ENCODE results near the gene KAZALD1. TPM values are rescaled to one million over a fixed set of nuclear protein-coding genes. Genes with fewer than 3 reads are reported as not detected.

Gene KAZALD1
- total and polyA plus RNA-seq, 2 donors (not counting 1 experiment from before 2014, with no cell fraction given) = 0.34 to 0.37 TPM

- Histone ChIP-seq H3K4me1 (ENCODE audit: control insufficient read depth in 2 of 2, insufficient read depth in 2 of 2, low read length in 2 of 2) (peaks cover 6 to 15% of the 10 kb centered on the region in 2 donors), H3K4me3 (ENCODE audit: control extremely low read depth in 1 of 5, extremely low read depth in 1 of 5, insufficient read depth in 1 of 5, low read depth in 2 of 5, low read length in 4 of 5) (peak overlapping the region; percentile 50 to 76 (median 68)), H3K79me2 (ENCODE audit: control insufficient read depth, insufficient read depth, low read length) (no peaks in the 10 kb centered on the region), H3K27me3 (replicated peaks in 1 of 4; ENCODE audit: control extremely low read depth in 1 of 4, control insufficient read depth in 3 of 4, insufficient read depth in 4 of 4, low read length in 3 of 4) (peaks cover 0 to 27% (median 9%) of the 10 kb centered on the region in 4 experiments), H3K36me3 (replicated peaks in 1 of 2; ENCODE audit: control extremely low read depth in 1 of 2, control insufficient read depth in 1 of 2, extremely low read depth in 1 of 2, insufficient read depth in 2 of 2, low read length in 1 of 2) (no peaks in the 10 kb centered on the region), H3K27ac (ENCODE audit: low read length in 2 of 2) (peak overlapping the region in 1 of 2 donors; percentile 76), H2AFZ (ENCODE audit: insufficient read depth, low read depth, low read length, poor library complexity, severe bottlenecking) (peak overlapping the region; percentile 92), H3K9me3 (ENCODE audit: control extremely low read depth in 1 of 3, control insufficient read depth in 2 of 3, insufficient read depth in 1 of 3, low read length in 2 of 3) (peaks cover 0 to 4% (median 0%) of the 10 kb centered on the region in 3 donors), H4K20me1 (ENCODE audit: control insufficient read depth, insufficient read depth, low read length, poor library complexity, severe bottlenecking) (no peaks in the 10 kb centered on the region), H3K9ac (ENCODE audit: low read length) (peak overlapping the region; percentile 69), H3K4me2 (replicated peaks; ENCODE audit: low read depth, low read length, poor library complexity, severe bottlenecking) (peak overlapping the region; percentile 78)
- POLR2A ChIA-PET = interaction anchor here (0.5 to 2.1 kb wide), 8 partner anchors 8 to 1673 kb away, joined by 3 to 20 read pairs (median 5); partner anchors contain the start of genes KAZALD1, PDZD7 and SFXN3
- intact Hi-C loops (cut with micrococcal nuclease) = loop anchor here (5.0 kb wide), 1 partner anchor 309 kb away; the partner anchor contains the start of gene BTRC
- 78% methylated on average over 1 of the region's 2 CpGs for WGBS (ENCODE audit: insufficient coverage)
- H3K9me3 Mint-ChIP-seq (ENCODE audit: insufficient read depth) = no peaks in the 10 kb centered on the region
- ATAC-seq (ENCODE audit: low read depth) (no peak), DNase-seq (no peak)
- peak overlapping the region; percentile 100 for H3K4me3 Mint-ChIP-seq
- TF ChIP-seq CTCF (IDR thresholded peaks at IDR 0.05) (no peak), EZH2 (IDR thresholded peaks at IDR 0.05; ENCODE audit: borderline replicate concordance, insufficient read depth, low read depth, low read length, poor library complexity, severe bottlenecking) (no peak)
- H3K27ac Mint-ChIP-seq = peak overlapping the region; percentile 90
- H3K27me3 Mint-ChIP-seq = peaks cover 24% of the 10 kb centered on the region
- CTCF ChIA-PET = interaction anchor here (0.6 to 7.8 kb wide), 13 partner anchors 9 to 98 kb away, joined by 3 to 306 read pairs (median 9); partner anchors contain the start of genes KAZALD1, PDZD7 and SFXN3
- H3K4me1 Mint-ChIP-seq = peaks cover 18% of the 10 kb centered on the region
Observed at GRCh38 chr10:101043363-101043707, 18.5 kb upstream of the KAZALD1 start.

GRCh38 chr10:101044117-101044516 lies 17.7 kb upstream of the KAZALD1 start:
- H3K4me1 ChIP-seq (ENCODE audit: control insufficient read depth in 2 of 2, insufficient read depth in 2 of 2, low read length in 2 of 2) = peaks cover 6 to 15% of the 10 kb centered on the region in 2 donors
- H3K9me3 Mint-ChIP-seq (ENCODE audit: insufficient read depth) = no peaks in the 10 kb centered on the region
- peaks cover 0 to 4% (median 0%) of the 10 kb centered on the region in 3 donors for H3K9me3 ChIP-seq (ENCODE audit: control extremely low read depth in 1 of 3, control insufficient read depth in 2 of 3, insufficient read depth in 1 of 3, low read length in 2 of 3)
- intact Hi-C loops (cut with micrococcal nuclease) = loop anchor here (5.0 kb wide), 1 partner anchor 308 kb away; the partner anchor contains the start of gene BTRC
- peaks cover 24% of the 10 kb centered on the region for H3K4me1 Mint-ChIP-seq
- no peak for DNase-seq
- ChIA-PET CTCF (interaction anchor here (0.6 to 7.8 kb wide), 10 partner anchors 9 to 97 kb away, joined by 3 to 306 read pairs (median 22); partner anchors contain the start of genes KAZALD1, PDZD7 and SFXN3), POLR2A (interaction anchor here (1.9 to 2.1 kb wide), 2 partner anchors 12 to 18 kb away, joined by 13 to 20 read pairs; partner anchors contain the start of genes KAZALD1, PDZD7 and SFXN3)
- TF ChIP-seq CTCF (IDR thresholded peaks at IDR 0.05) (no peak), EZH2 (IDR thresholded peaks at IDR 0.05; ENCODE audit: borderline replicate concordance, insufficient read depth, low read depth, low read length, poor library complexity, severe bottlenecking) (no peak)
- H3K27ac ChIP-seq (ENCODE audit: low read length in 2 of 2) = no peak overlapping the region
- WGBS (ENCODE audit: insufficient coverage) = 100% methylated on average over 1 of the region's 2 CpGs
- H3K79me2 ChIP-seq (ENCODE audit: control insufficient read depth, insufficient read depth, low read length) = no peaks in the 10 kb centered on the region
- no peak overlapping the region for H3K4me2 ChIP-seq (replicated peaks; ENCODE audit: low read depth, low read length, poor library complexity, severe bottlenecking)
- H3K27ac Mint-ChIP-seq = no peak overlapping the region
- no peak overlapping the region for H2AFZ ChIP-seq (ENCODE audit: insufficient read depth, low read depth, low read length, poor library complexity, severe bottlenecking)
- H3K36me3 ChIP-seq (replicated peaks in 1 of 2; ENCODE audit: control extremely low read depth in 1 of 2, control insufficient read depth in 1 of 2, extremely low read depth in 1 of 2, insufficient read depth in 2 of 2, low read length in 1 of 2) = no peaks in the 10 kb centered on the region
- ATAC-seq (ENCODE audit: low read depth) = no peak
- H3K4me3 ChIP-seq (ENCODE audit: control extremely low read depth in 1 of 5, extremely low read depth in 1 of 5, insufficient read depth in 1 of 5, low read depth in 2 of 5, low read length in 4 of 5) = no peak overlapping the region
- H4K20me1 ChIP-seq (ENCODE audit: control insufficient read depth, insufficient read depth, low read length, poor library complexity, severe bottlenecking) = no peaks in the 10 kb centered on the region
- no peak overlapping the region for H3K9ac ChIP-seq (ENCODE audit: low read length)
- H3K4me3 Mint-ChIP-seq = no peak overlapping the region
- peaks cover 32% of the 10 kb centered on the region for H3K27me3 Mint-ChIP-seq
- peaks cover 0 to 34% (median 13%) of the 10 kb centered on the region in 4 experiments for H3K27me3 ChIP-seq (replicated peaks in 1 of 4; ENCODE audit: control extremely low read depth in 1 of 4, control insufficient read depth in 3 of 4, insufficient read depth in 4 of 4, low read length in 3 of 4)

All from B cell (primary cell).